HepG2 (cell line): Measurements from ENCODE around the gene IFIT2. TPM values are rescaled to one million over a fixed set of nuclear protein-coding genes. Genes with fewer than 3 reads are reported as not detected.

ENCODE experiments used
- ATAC-seq: fragments of 200-7000 bp; cut with Tn5 transposase; 3 replicates; pipeline ENCODE4 v1.9.1; 2020; ENCODE audit warnings: mild to moderate bottlenecking, moderate library complexity
- BruUV-seq: library from RNA; stranded (reverse); fragments of 400-500 nt; replicated peaks from 2 replicates; lab custom pipeline; 2021; lab: Mats Ljungman, UMichigan
- CTCF ChIA-PET: fragments of 300-600 bp; formaldehyde crosslinking; extraction: SDS; loops from one replicate; lab custom pipeline; 2021; ENCODE audit warnings: low total read pairs, inconsistent platforms, low intra/inter-chr PET ratio; lab: Yijun Ruan, JAX
- POLR2A ChIA-PET: fragments of 350-600 bp; sonication (Branson Sonifier 250); formaldehyde crosslinking; loops from one replicate; lab custom pipeline; 2020; ENCODE audit warnings: antibody characterized with exemption, inconsistent platforms; lab: Yijun Ruan, JAX
- DNase-seq: peaks from one replicate; pipeline ENCODE4 v3.0.0-alpha.2; 2015; ENCODE audit warnings: low spot score
- FAIRE-seq: peaks from 3 replicates; lab custom pipeline; 2011; peaks lifted over from hg19 to GRCh38; lab: Jason Lieb, UNC
- H2AFZ ChIP-seq: one replicate; pipeline ENCODE4 v1.6.1; 2011; ENCODE audit warnings: low read length, inconsistent platforms
- H3K27ac ChIP-seq: fragments of 300-600 bp; 3 replicates; pipeline ENCODE4 v1.8.0; 2011; ENCODE audit warnings: mixed run types, mild to moderate bottlenecking, mixed read lengths, low read length, inconsistent platforms; ENCODE audit not compliant: insufficient read depth; ENCODE audit errors: extremely low read length
- H3K27me3 ChIP-seq, 2 experiments: fragments of 200-600 bp in 1 of 2; 2 replicates in 1 of 2; 3 replicates in 1 of 2; pipeline versions ENCODE4 v1.6.0 to v1.8.0; 2011; ENCODE audit warnings: low read length in 2 of 2, mild to moderate bottlenecking in 2 of 2, moderate library complexity in 2 of 2, inconsistent platforms in 1 of 2; ENCODE audit not compliant: insufficient read depth in 2 of 2, control insufficient read depth in 1 of 2
- H3K36me3 ChIP-seq, 2 experiments: fragments of 200-600 bp in 1 of 2; replicated peaks in 1 of 2; 2 replicates in 1 of 2; 3 replicates in 1 of 2; pipeline versions ENCODE4 v1.5.1 to v1.8.0; 2011; ENCODE audit warnings: low read length in 2 of 2, inconsistent platforms in 1 of 2; ENCODE audit not compliant: insufficient read depth in 2 of 2, control insufficient read depth in 1 of 2
- H3K4me1 ChIP-seq: 2 replicates; pipeline ENCODE4 v1.5.1; 2012; ENCODE audit warnings: low read length, inconsistent platforms; ENCODE audit not compliant: insufficient read depth
- H3K4me2 ChIP-seq: 2 replicates; pipeline ENCODE4 v1.6.0; 2011; ENCODE audit warnings: low read depth, low read length, inconsistent platforms
- H3K4me3 ChIP-seq, 3 experiments: fragments of 200-600 bp in 1 of 3; sonication (generic), shearing (Covaris generic) in 1 of 3; replicated peaks in 1 of 3; 2 replicates each; pipeline ENCODE4 v1.5.1; 2011 to 2016; ENCODE audit warnings: low read length in 3 of 3, inconsistent platforms in 2 of 3, low read depth in 2 of 3, mild to moderate bottlenecking in 2 of 3, control low read depth in 1 of 3, mixed read lengths in 1 of 3; ENCODE audit not compliant: insufficient read depth in 1 of 3
- H3K79me2 ChIP-seq: one replicate; pipeline ENCODE4 v1.6.1; 2011; ENCODE audit warnings: low read length, inconsistent platforms; ENCODE audit not compliant: insufficient read depth
- H3K9ac ChIP-seq: 2 replicates; pipeline ENCODE4 v1.6.0; 2011; ENCODE audit warnings: mild to moderate bottlenecking, low read depth, low read length, inconsistent platforms; ENCODE audit not compliant: insufficient read depth
- H3K9me3 ChIP-seq: 2 replicates; pipeline ENCODE4 v1.5.1; 2012; ENCODE audit warnings: mild to moderate bottlenecking, low read length
- H4K20me1 ChIP-seq: 2 replicates; pipeline ENCODE4 v1.6.0; 2011; ENCODE audit warnings: inconsistent platforms, mild to moderate bottlenecking, low read length, moderate library complexity; ENCODE audit not compliant: insufficient read depth
- DMTF1 ChIP-seq: sonication (generic); formaldehyde crosslinking; IDR thresholded peaks from 2 replicates; pipeline ENCODE4 v1.4.0; 2020; ENCODE audit warnings: mild to moderate bottlenecking, missing genetic modification reagents
- MIER3 ChIP-seq: IDR thresholded peaks from 2 replicates; pipeline ENCODE4 v1.6.1; 2016; ENCODE audit warnings: missing compliant biosample characterization, borderline replicate concordance
- SRY ChIP-seq: sonication (generic); formaldehyde crosslinking; IDR thresholded peaks from 2 replicates; pipeline ENCODE4 v1.8.0; 2022; ENCODE audit warnings: mild to moderate bottlenecking, missing genetic modification reagents
- STAT6 ChIP-seq: sonication (generic); formaldehyde crosslinking; IDR thresholded peaks from 2 replicates; pipeline ENCODE4 v1.4.0; 2020; ENCODE audit warnings: missing genetic modification reagents, mild to moderate bottlenecking, borderline replicate concordance
- TAF1 ChIP-seq: sonication (generic); formaldehyde crosslinking; IDR thresholded peaks from 2 replicates; pipeline ENCODE4 v1.4.0; 2020; ENCODE audit warnings: missing genetic modification reagents
- U2AF2 ChIP-seq: fragments of 200-400 bp; formaldehyde crosslinking; IDR thresholded peaks from 2 replicates; pipeline ENCODE4 v1.6.1; 2017; ENCODE audit warnings: low read depth, mild to moderate bottlenecking, low read length
- ZBTB21 ChIP-seq: sonication (generic); formaldehyde crosslinking; IDR thresholded peaks from 2 replicates; pipeline ENCODE4 v1.4.0; 2020; ENCODE audit warnings: missing genetic modification reagents
- ZFP62 ChIP-seq: sonication (generic); formaldehyde crosslinking; IDR thresholded peaks from 2 replicates; pipeline ENCODE4 v1.4.0; 2020; ENCODE audit warnings: missing genetic modification reagents
- ZHX1 ChIP-seq: sonication (generic); formaldehyde crosslinking; IDR thresholded peaks from 2 replicates; pipeline ENCODE4 v1.8.1; 2022; ENCODE audit warnings: low read depth, mild to moderate bottlenecking, missing genetic modification reagents
- ZNF160 ChIP-seq: sonication (generic); formaldehyde crosslinking; IDR thresholded peaks from 2 replicates; pipeline ENCODE4 v1.8.0; 2022; ENCODE audit warnings: mild to moderate bottlenecking, inconsistent platforms, missing genetic modification reagents
- ZNF280B ChIP-seq: sonication (generic); formaldehyde crosslinking; IDR thresholded peaks from 2 replicates; pipeline ENCODE4 v1.5.0; 2020; ENCODE audit warnings: missing genetic modification reagents, mild to moderate bottlenecking, borderline replicate concordance
- ZNF329 ChIP-seq: sonication (generic); formaldehyde crosslinking; IDR thresholded peaks from 2 replicates; pipeline ENCODE4 v1.9.0; 2021; ENCODE audit warnings: low read depth, mild to moderate bottlenecking, missing genetic modification reagents
- ZNF34 ChIP-seq: sonication (generic); formaldehyde crosslinking; IDR thresholded peaks from 2 replicates; pipeline ENCODE4 v1.4.0; 2020; ENCODE audit warnings: mild to moderate bottlenecking, missing genetic modification reagents, borderline replicate concordance
- WGBS: methylation state at CpG from one replicate; pipeline ENCODE4 v1.1.6; 2017; ENCODE audit warnings: low lambda C conversion rate; 5-methylcytosine and 5-hydroxymethylcytosine counted together
- in situ Hi-C: cut with HindIII; loops from 2 replicates; pipeline ENCODE4 v1.10.0; 2017; ENCODE audit warnings: low pct_unique_long_range_greater_than_20kb; ENCODE audit not compliant: extremely low pct_ligation_motif_present
- intact Hi-C: fragments of 100-400 bp; cut with micrococcal nuclease; formaldehyde crosslinking; loops from one replicate; pipeline ENCODE4 v1.10.0; 2022; ENCODE audit not compliant: unreplicated experiment
- polyA plus RNA-seq, 8 experiments: library from polyadenylated mRNA; depleted of rRNA in 3 of 8; stranded (reverse) in 7 of 8; unstranded in 1 of 8; fragments of >200 nt; fragmentation: Illumina TruSeq in 4 of 8; extraction: Trizol in 4 of 8; gene quantifications; 2 replicates each; pipeline versions ENCODE4 v1.2.1 to v1.2.3, GENCODE V29; 2011 to 2016; ENCODE audit warnings: low read depth in 4 of 8, missing spikeins in 1 of 8, mixed read lengths in 1 of 8; ENCODE audit not compliant: insufficient read depth in 1 of 8
- total RNA-seq, 5 experiments: library from RNA; depleted of rRNA; stranded (reverse); fragments of >200 nt; fragmentation: Illumina TruSeq; extraction: Trizol; gene quantifications; 2 replicates each; pipeline ENCODE4 v1.2.3, GENCODE V29; 2016; ENCODE audit warnings: low read depth in 1 of 5

The IFIT2 gene
- total and polyA plus RNA-seq, 2 of the 13 experiments (the other 11 are each of a cell fraction or from before 2014, with no cell fraction given): 0.04 to 0.15 TPM

GRCh38 chr10:89271532-89271931 is 30.3 kb upstream of the IFIT2 start:
- FAIRE-seq (no peak), ATAC-seq (no peak), DNase-seq (no peak)
- no peak overlapping the region for H3K4me3 ChIP-seq
- no peaks in the 10 kb centered on the region for H4K20me1 ChIP-seq
- CTCF ChIA-PET: no interaction called here
- no peaks in the 10 kb centered on the region for H3K36me3 ChIP-seq
- POLR2A ChIA-PET: no interaction called here
- no TSS peak for BruUV-seq
- no peaks in the 10 kb centered on the region for H3K27me3 ChIP-seq
- H3K9ac ChIP-seq: no peak overlapping the region
- H3K27ac ChIP-seq: no peak overlapping the region
- no peak for TF ChIP-seq ZBTB21 (CRISPR knock-in tag)
- no peak for TF ChIP-seq ZNF280B (CRISPR knock-in tag)
- TF ChIP-seq DMTF1 (CRISPR knock-in tag): no peak
- TF ChIP-seq MIER3 (CRISPR knock-in tag): no peak
- no peak for TF ChIP-seq ZHX1 (CRISPR knock-in tag)
- TF ChIP-seq ZNF329 (CRISPR knock-in tag): no peak
- TF ChIP-seq STAT6 (CRISPR knock-in tag): no peak
- no peak for TF ChIP-seq U2AF2
- no peak for TF ChIP-seq ZFP62
- no peak for TF ChIP-seq ZNF160 (CRISPR knock-in tag)
- no peak for TF ChIP-seq ZNF34 (CRISPR knock-in tag)
- TF ChIP-seq TAF1 (CRISPR knock-in tag): no peak
- TF ChIP-seq SRY: no peak
- no peak overlapping the region for H2AFZ ChIP-seq
- in situ Hi-C loops: no loop called here
- peaks cover 21% of the 10 kb centered on the region for H3K4me1 ChIP-seq
- intact Hi-C loops: no loop called here
- no peak overlapping the region for H3K4me2 ChIP-seq
- H3K9me3 ChIP-seq: no peaks in the 10 kb centered on the region
- H3K79me2 ChIP-seq: no peaks in the 10 kb centered on the region
- 86% methylated on average over 2 of the region's 2 CpGs for WGBS
